Measurements from ENCODE around the gene AGBL5.
"Not testable (repeated sequence)": the region's sequence is repeated elsewhere in the genome, so short reads cannot be mapped to it uniquely, and the experiment has no call there.

AGBL5 gene

GRCh38 chr2:27093430-27094352 lies 42.2 kb downstream of the AGBL5 start:
- DNase-seq (ENCODE audit: low spot score): no peak

- DNase-seq (ENCODE audit: low spot score): no peak
These were observed 43.0 kb downstream of the AGBL5 start for GRCh38 chr2:27094353-27094984.

DNA sequence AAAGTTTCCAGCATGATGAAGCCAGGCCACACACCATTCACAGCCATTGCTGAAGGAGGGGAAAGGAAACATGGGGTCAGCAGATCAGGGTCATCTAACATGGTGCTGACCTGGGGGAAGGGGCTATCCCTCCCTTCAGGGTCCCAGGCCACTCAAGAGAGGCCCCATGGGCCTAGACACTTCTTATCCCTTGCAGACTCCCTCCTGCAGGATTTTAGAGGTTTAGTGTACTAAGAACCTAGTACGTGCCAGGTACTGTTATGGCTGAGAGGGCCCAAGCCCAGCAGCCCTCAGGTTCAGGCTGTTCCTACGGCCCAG lies 43.9 kb downstream of the AGBL5 start:
- DNase-seq (ENCODE audit: low spot score): no peak

DNA sequence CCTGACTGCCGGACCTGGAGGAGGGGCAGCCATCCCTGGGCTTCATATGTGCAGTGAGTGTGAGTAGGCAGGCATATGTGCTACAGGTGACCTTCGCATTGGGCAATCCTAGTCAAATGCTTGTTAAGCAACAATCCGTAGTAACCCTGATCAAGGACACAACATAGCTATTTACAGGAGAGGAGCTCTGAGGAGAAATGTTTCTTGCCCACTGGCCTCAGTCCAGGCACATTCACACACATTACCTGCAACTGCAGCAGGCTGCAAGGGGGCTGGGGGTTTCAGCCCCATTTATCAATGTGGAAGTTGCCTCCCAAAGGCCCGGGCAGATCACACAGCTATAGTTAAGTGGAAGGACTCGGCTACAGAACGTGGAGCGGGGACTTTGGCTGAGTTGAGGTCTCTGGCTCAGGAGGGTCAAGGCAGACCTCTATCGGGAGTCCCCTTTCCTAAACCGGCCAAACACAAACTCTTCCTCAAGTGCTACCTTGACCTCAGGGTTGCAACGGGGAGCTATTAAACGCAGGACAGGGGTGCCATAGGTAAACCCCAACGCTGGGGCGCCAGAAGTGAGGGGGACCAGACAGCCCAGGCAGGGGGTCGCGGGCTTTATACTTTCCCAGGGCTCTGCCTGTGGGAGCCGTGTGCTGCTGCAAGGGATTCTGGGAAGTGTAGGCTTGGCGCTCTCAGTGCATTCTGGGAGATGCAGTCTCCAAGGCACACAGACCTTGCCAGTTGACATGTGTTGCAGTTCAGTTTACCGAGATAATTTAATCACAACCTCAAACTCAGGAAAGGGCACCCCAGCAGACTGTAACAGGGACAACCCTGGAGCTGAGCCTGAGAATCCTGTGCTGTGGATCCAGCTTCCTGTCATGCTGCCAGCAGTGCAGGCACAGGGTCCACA lies 44.5 kb downstream of the AGBL5 start:
- DNase-seq (ENCODE audit: low spot score): peak; percentile 85

DNA sequence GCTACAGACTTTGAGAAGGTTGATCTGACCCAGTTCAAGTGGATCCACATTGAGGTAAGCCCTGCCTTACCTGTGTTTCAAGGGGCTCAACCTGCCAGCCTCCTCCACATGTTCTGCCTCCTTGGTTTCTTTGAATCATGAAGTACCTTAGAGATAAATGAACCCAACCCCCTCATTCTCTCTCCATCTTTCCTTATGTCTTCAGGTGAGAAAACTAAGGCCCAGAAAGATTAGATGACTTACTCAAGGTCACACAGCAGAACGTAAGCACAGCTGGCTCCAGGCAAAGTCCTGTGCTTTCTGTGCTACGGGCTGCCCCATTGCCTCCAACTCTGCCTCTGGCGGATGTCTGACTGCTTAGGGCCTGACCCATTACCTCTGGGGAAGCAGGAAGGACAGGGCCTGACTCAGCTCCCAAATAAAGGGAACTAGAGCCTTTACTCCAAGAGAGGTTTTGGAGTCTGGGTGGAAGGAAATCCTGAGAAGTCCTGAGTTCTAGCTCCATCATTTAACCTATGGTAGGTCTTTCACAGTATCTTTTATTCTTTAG lies 45.4 kb downstream of the AGBL5 start:
- DNase-seq (ENCODE audit: low spot score): no peak

DNA sequence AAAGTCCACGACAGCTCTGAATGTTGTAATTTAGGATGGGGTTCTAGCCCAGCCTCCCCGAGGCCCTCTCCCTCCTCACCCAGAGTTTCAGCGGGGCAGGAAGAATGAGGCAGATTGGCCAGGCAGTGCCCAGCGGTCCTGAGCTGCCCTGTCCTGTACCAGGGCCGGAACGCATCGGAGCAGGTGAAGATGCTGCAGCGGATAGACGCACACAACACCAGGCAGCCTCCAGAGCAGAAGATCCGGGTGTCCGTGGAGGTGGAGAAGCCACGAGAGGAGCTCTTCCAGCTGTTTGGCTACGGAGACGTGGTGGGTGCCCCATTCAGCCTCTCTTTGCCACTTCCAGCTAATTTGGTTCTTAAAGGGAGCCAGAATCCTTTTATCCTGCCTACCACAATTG lies 45.9 kb downstream of the AGBL5 start:
- no peak for DNase-seq (ENCODE audit: low spot score)

- DNase-seq (ENCODE audit: low spot score): no peak
These were observed 48.0 kb downstream of the AGBL5 start for GRCh38 chr2:27099334-27099955.

- DNase-seq (ENCODE audit: low spot score): no peak
These were observed 48.6 kb downstream of the AGBL5 start for GRCh38 chr2:27100036-27100435.

- DNase-seq (ENCODE audit: low spot score): no peak
These were observed 50.9 kb downstream of the AGBL5 start for GRCh38 chr2:27102329-27102728.

DNA sequence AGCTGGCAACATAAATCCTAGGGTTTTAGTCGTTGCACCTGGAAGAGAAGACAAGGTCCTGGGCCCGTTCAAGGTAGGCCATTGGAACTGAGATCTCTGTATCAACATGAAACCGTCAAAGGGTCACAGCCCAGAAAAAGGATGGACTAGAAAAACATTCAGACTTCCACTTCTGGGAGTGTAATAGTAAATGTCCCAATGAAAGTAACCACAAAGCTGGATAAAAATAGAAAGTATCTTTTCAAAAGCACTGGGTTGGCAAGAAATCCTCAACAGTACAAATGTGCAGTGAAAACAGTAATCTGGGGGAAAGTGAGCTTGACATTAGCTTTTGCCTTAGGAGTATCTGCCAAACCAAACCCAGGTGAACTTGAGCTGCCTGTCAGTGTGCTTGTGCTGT lies 54.5 kb downstream of the AGBL5 start:
- DNase-seq (ENCODE audit: low spot score): no peak

DNA sequence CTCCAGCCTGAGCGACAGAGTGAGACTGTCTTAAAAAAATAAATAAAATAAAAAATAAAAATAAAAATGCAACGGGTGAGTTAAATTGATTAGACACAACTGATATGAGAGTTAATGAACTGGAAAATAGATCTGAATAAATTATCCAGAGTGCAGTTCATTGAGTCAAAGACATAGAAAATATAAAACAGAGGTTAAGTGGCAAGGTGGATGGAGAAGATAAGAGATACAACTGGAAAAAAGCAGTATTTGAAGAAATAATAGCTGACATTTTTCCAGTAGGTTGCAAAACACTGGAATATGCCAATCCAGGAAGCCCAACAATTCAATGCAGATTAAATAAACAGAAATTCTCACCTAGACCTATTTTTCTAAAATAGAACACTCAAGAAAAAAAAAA lies 56.8 kb downstream of the AGBL5 start:
- DNase-seq (ENCODE audit: low spot score): no peak

DNA sequence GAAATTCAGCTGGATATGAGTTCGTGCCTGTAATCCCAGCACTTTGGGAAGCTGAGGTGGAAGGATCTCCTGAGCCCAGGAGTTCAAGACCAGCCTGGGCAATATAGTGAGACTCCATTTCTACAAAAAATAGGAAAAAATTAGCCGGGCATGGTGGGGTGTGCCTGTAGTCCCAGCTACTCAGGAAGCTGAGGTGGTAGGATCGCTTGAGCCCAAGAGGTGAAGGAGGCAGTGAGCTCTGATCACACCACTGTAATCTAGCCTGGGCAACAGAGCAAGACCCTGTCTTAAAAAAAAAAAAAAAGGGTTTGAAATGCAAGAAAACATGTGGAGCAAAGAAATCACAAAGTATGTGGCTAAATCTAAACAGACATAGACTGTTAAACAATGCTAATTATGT lies 57.6 kb downstream of the AGBL5 start:
- DNase-seq (ENCODE audit: low spot score): no peak

DNA sequence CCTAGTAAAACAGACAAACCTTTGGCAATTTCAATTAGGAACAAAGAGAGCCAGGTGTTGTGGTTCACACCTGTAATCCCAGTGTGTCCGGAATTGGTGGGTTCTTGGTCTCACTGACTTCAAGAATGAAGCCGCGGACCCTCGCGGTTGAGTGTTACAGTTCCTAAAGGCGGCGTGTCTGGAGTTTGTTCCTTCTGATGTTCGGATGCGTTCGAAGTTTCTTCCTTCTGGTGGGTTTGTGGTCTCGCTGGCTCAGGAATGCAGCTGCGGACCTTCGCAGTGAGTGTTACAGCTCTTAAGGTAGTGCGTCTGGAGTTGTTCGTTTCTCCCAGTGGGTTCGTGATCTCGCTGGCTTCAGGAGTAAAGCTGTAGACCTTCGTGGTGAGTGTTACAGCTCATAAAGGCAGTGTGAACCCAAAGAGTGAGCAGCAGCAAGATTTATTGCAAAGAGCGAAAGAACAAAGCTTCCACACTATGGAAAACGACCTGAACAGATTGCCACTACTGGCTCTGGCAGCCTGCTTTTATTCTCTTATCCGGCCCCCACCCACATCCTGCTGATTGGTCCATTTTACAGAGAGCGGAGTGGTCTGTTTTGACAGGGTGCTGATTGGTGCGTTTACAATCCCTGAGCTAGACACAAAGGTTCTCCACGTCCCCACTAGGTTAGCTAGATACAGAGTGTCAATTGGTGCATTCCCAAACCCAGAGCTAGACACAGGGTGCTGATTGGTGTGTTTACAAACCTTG lies 59.3 kb downstream of the AGBL5 start:
- DNase-seq (ENCODE audit: low spot score): not testable (repeated sequence)

DNA sequence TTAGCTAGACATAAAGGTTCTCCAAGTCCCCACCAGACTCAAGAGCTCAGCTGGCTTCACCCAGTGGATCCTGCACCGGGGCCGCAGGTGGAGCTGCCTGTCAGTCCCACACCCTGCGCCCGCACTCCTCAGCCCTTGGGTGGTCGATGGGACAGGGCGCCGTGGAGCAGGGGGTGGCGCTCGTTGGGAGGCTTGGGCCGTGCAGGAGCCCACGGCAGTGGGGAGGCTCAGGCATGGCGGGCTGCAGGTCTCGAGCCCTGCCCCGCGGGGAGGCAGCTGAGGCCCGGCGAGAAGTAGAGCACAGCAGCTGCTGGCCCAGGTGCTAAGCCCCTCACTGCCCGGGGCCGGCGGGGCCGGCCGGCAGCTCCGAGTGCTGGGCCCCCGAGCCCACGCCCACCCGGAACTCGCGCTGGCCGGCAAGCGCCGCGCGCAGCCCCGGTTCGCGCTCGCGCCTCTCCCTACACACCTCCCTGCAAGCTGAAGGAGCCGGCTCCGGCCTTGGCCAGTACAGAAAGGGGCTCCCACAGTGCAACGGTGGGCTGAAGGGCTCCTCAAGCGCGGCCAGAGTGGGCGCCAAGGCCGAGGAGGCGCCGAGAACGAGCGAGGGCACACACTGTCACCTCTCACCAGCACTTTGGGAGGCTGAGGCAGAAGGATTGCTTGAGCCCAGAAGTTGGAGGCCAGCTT lies 60.1 kb downstream of the AGBL5 start:
- not testable (repeated sequence) for DNase-seq (ENCODE audit: low spot score)

DNA sequence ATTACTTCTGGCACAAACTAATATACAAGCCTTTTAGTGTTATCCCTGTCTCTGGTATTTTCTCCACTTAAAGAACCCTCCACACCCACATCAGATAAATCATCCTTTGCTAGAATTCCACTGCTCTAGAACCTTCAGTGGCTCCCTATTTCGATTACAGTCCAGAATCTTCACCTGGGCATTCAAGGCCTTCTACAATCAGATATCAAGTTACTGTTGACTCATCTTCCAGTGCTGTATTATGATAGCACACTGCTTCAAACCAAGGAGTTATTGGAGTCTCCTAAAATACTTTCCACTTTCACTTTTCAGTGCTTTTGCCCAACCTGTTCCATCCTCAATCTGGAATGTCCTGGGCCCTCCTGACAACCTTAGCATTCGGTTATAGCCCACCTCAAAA lies 64.1 kb downstream of the AGBL5 start:
- DNase-seq (ENCODE audit: low spot score): no peak

DNA sequence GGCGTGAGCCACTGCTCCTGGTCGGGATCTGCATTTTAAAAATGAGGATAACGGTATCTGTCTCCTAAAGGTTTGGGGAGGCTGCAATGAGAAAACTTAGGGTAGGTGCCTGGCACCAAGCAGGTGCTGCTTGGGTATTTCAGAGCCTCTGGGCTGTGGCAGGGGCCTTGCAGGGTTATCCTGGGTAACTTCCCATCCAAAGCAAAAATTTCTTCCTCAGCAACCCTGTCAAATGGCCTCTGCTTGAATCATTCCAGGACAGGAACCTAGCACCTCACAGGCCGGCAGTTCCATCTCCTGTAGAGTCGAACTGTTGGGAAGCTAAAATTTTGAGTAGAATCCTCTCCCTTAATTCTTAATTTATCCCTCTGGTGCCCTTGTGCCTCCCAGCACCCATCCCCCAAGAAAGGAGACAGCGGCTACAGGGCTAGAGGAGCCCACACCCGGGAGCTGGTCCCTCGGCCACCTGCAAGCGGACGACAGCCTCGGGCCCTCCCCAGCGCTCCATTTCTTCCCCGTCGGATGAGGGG lies 66.6 kb downstream of the AGBL5 start:
- DNase-seq (ENCODE audit: low spot score): no peak

DNA sequence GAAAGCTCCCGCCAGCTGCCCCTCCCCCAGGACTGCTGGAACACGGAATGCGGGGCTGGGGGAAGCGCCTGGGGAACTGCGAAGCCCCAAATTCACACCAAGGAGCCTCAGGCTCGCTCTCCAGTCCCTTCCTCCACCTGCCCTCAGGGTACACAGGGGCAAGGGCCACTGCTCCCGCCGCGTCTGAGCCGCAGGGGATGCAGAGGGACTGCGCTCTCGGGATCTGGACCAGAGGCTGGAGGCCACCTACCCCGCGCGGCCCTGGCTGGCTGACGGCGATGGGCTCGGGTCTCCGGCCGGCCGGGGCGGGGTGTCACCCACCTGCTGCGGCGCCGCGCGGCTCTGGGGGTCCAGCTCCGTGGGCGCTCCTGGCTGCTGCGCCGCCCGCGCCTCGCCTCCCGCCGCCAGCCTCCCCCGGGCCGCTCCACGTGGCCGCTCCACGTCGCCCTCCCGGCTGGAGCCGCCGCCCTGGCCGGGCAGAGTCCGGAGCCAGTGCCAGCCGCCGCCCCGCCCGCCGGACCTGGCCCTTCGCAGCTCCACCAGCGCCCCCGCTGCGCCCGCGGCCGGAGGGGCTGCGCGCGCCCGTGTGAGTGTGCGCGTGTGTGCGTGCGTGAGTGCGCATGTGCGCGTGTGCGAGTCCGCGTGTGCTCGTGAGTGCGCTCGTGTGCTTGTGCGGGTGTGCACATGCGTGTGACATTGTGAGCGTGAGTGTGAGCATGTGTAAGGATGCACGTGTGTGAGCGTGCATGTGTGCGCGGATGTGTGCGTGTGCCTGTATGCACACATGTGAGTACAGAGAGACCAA lies 67.3 kb downstream of the AGBL5 start, which contains the start of gene CGREF1:
TSS of gene CGREF1 (minus strand) at position 604 of the 805 bp plus-strand sequence. CDS start 14,762 bp downstream, outside the sequence.
- peak; percentile 35 for DNase-seq (ENCODE audit: low spot score)

GRCh38 chr2:27119330-27119670 lies 67.8 kb downstream of the AGBL5 start:
- DNase-seq (ENCODE audit: low spot score): not testable (repeated sequence)

Measured in hepatic stellate cell (primary cell).